NCI-H2227 treated with DMSO at 0.1 percent for 48 hours (cell line): ENCODE data around the gene TGFB3.
"Not testable (repeated sequence)": the region's sequence is repeated elsewhere in the genome, so short reads cannot be mapped to it uniquely, and the experiment has no call there.

Source experiments
- DNase-seq: peaks from one replicate; lab custom pipeline; 2025; lab: John Stamatoyannopoulos, UW

The TGFB3 gene

GRCh38 chr14:75981426-75982265 lies at the start of gene TGFB3:
Gene TGFB3, minus strand, starts transcription at chr14:75981995. Its CDS starts 1,102 bp downstream, at chr14:75980893.
- DNase-seq: peak; percentile 46

- DNase-seq: no peak
Observed at GRCh38 chr14:76024211-76024907, 42.6 kb upstream of the TGFB3 start.

GRCh38 chr14:76023757-76024156 lies 42.0 kb upstream of the TGFB3 start:
- no peak for DNase-seq

GRCh38 chr14:76022991-76023390 lies 41.2 kb upstream of the TGFB3 start:
- no peak for DNase-seq

GRCh38 chr14:76019676-76020075 lies 37.9 kb upstream of the TGFB3 start:
- DNase-seq: no peak

GRCh38 chr14:76015668-76016067 lies 33.9 kb upstream of the TGFB3 start:
- DNase-seq: no peak

GRCh38 chr14:76015191-76015590 lies 33.4 kb upstream of the TGFB3 start:
- no peak for DNase-seq

- DNase-seq: no peak
Observed at GRCh38 chr14:76012354-76012753, 30.6 kb upstream of the TGFB3 start.

GRCh38 chr14:76011930-76012329 lies 30.1 kb upstream of the TGFB3 start:
- no peak for DNase-seq

- DNase-seq: not testable (repeated sequence)
Observed at GRCh38 chr14:76009627-76010026, 27.8 kb upstream of the TGFB3 start.

- no peak for DNase-seq
Observed at GRCh38 chr14:76007852-76008251, 26.1 kb upstream of the TGFB3 start.

GRCh38 chr14:76007379-76007778 lies 25.6 kb upstream of the TGFB3 start:
- DNase-seq: no peak

- no peak for DNase-seq
Observed at GRCh38 chr14:76006253-76006652, 24.5 kb upstream of the TGFB3 start.

- no peak for DNase-seq
Observed at GRCh38 chr14:76002383-76002782, 20.6 kb upstream of the TGFB3 start.

- no peak for DNase-seq
Observed at GRCh38 chr14:75999511-76000190, 17.9 kb upstream of the TGFB3 start.

GRCh38 chr14:75996488-75996887 lies 14.7 kb upstream of the TGFB3 start:
- DNase-seq: no peak

- DNase-seq: no peak
Observed at GRCh38 chr14:75995372-75996041, 13.7 kb upstream of the TGFB3 start.

- DNase-seq: no peak
Observed at GRCh38 chr14:75993567-75994041, 11.8 kb upstream of the TGFB3 start.

- DNase-seq: no peak
Observed at GRCh38 chr14:75991753-75992152, 10.0 kb upstream of the TGFB3 start.

GRCh38 chr14:75990297-75990696 lies 8.5 kb upstream of the TGFB3 start:
- no peak for DNase-seq

GRCh38 chr14:75989134-75989533 lies 7.3 kb upstream of the TGFB3 start:
- no peak for DNase-seq
